H1 (cell line): Measurements from ENCODE around the gene SUPT4H1. TPM values are rescaled to one million over a fixed set of nuclear protein-coding genes. Genes with fewer than 3 reads are reported as not detected.

Source experiments
- CTCF ChIA-PET: fragments of 300-600 bp; sonication (Branson Sonifier 250); formaldehyde crosslinking; loops from one replicate; lab custom pipeline; 2021; ENCODE audit not compliant: partially characterized antibody; lab: Charles Lee
- POLR2A ChIA-PET: fragments of 300-600 bp; sonication (Branson Sonifier 250); formaldehyde crosslinking; loops from one replicate; lab custom pipeline; 2021; ENCODE audit warnings: inconsistent platforms; ENCODE audit not compliant: partially characterized antibody; lab: Charles Lee
- DNase-seq, 2 experiments: peaks; one replicate each; pipeline versions ENCODE4 v3.0.0 to v3.0.0-alpha.2; 2010 to 2022; ENCODE audit warnings: low spot score in 2 of 2, low read depth in 1 of 2, mixed read lengths in 1 of 2
- FAIRE-seq: peaks from 2 replicates; lab custom pipeline; 2011; peaks lifted over from hg19 to GRCh38; lab: Jason Lieb, UNC
- H2AFZ ChIP-seq: 2 replicates; pipeline ENCODE4 v1.8.1; 2012; ENCODE audit warnings: low read length, inconsistent platforms
- H2AK5ac ChIP-seq: 2 replicates; pipeline ENCODE4 v1.6.1; 2013; ENCODE audit warnings: low read depth, low read length
- H2BK120ac ChIP-seq: replicated peaks from 2 replicates; pipeline ENCODE3; 2013; ENCODE audit warnings: low read depth, low read length, inconsistent platforms
- H2BK12ac ChIP-seq: 2 replicates; pipeline ENCODE4 v1.6.1; 2013; ENCODE audit warnings: low read depth, low read length
- H2BK15ac ChIP-seq: 2 replicates; pipeline ENCODE4 v1.6.1; 2013; ENCODE audit warnings: low read length
- H2BK20ac ChIP-seq: 2 replicates; pipeline ENCODE4 v1.6.1; 2013; ENCODE audit warnings: low read length
- H2BK5ac ChIP-seq: 2 replicates; pipeline ENCODE4 v1.6.1; 2013; ENCODE audit warnings: low read depth, low read length
- H3K14ac ChIP-seq: 2 replicates; pipeline ENCODE4 v1.6.1; 2013; ENCODE audit warnings: inconsistent platforms; ENCODE audit not compliant: insufficient read length
- H3K18ac ChIP-seq: 2 replicates; pipeline ENCODE4 v1.6.1; 2013; ENCODE audit warnings: low read length; ENCODE audit errors: extremely low read depth
- H3K23ac ChIP-seq: 2 replicates; pipeline ENCODE4 v1.6.1; 2013; ENCODE audit warnings: inconsistent platforms; ENCODE audit not compliant: insufficient read length
- H3K23me2 ChIP-seq: 2 replicates; pipeline ENCODE4 v1.6.1; 2013; ENCODE audit warnings: low read depth, low read length
- H3K27ac ChIP-seq: 2 replicates; pipeline ENCODE4 v1.6.1; 2011; ENCODE audit warnings: low read depth, low read length, inconsistent platforms
- H3K27me3 ChIP-seq, 4 experiments: replicated peaks in 1 of 4; 1 replicate in 1 of 4; 2 replicates in 3 of 4; pipeline versions ENCODE4 v1.6.1 to v1.8.1; 2011 to 2013; ENCODE audit warnings: low read length in 3 of 4, mild to moderate bottlenecking in 3 of 4, inconsistent platforms in 2 of 4, mixed read lengths in 2 of 4, moderate library complexity in 1 of 4; ENCODE audit not compliant: control insufficient read depth in 3 of 4, insufficient read depth in 3 of 4; ENCODE audit errors: extremely low read depth in 1 of 4
- H3K36me3 ChIP-seq, 4 experiments: 2 replicates each; pipeline versions ENCODE4 v1.6.1 to v1.8.1; 2011 to 2013; ENCODE audit warnings: mild to moderate bottlenecking in 4 of 4, low read length in 3 of 4, moderate library complexity in 2 of 4, control low read depth in 1 of 4, inconsistent platforms in 1 of 4; ENCODE audit not compliant: insufficient read depth in 4 of 4, control insufficient read depth in 2 of 4
- H3K4ac ChIP-seq: replicated peaks from 2 replicates; pipeline ENCODE3; 2013; ENCODE audit warnings: low read length, low read depth, mixed read lengths, inconsistent platforms; ENCODE audit not compliant: insufficient read length
- H3K4me1 ChIP-seq, 4 experiments: replicated peaks in 1 of 4; 1 replicate in 1 of 4; 2 replicates in 3 of 4; pipeline versions ENCODE4 v1.6.1 to v1.8.1; 2011 to 2013; ENCODE audit warnings: low read length in 3 of 4, inconsistent platforms in 2 of 4, mixed read lengths in 1 of 4; ENCODE audit not compliant: insufficient read depth in 4 of 4, control insufficient read depth in 3 of 4
- H3K4me2 ChIP-seq, 2 experiments: 2 replicates each; pipeline versions ENCODE4 v1.6.1 to v1.8.1; 2011 to 2013; ENCODE audit warnings: low read depth in 2 of 2, low read length in 2 of 2, control low read depth in 1 of 2, inconsistent platforms in 1 of 2, mild to moderate bottlenecking in 1 of 2; ENCODE audit not compliant: insufficient read depth in 1 of 2
- H3K4me3 ChIP-seq, 4 experiments: fragments of 200-600, 300-600 bp in 1 of 4; sonication (generic), shearing (Covaris generic), sonication (Bioruptor Twin) in 1 of 4; 2 replicates each; pipeline versions ENCODE4 v1.5.1 to v1.8.1; 2011 to 2016; ENCODE audit warnings: low read length in 4 of 4, low read depth in 3 of 4, control low read depth in 2 of 4, inconsistent platforms in 2 of 4, mild to moderate bottlenecking in 2 of 4, mixed read lengths in 1 of 4, moderate library complexity in 1 of 4; ENCODE audit not compliant: insufficient read depth in 2 of 4; ENCODE audit errors: extremely low read depth in 1 of 4
- H3K56ac ChIP-seq: replicated peaks from 2 replicates; pipeline ENCODE3; 2013; ENCODE audit warnings: low read depth, mild to moderate bottlenecking, mixed read lengths, low read length, inconsistent platforms; ENCODE audit not compliant: insufficient read length
- H3K79me1 ChIP-seq: 2 replicates; pipeline ENCODE4 v1.6.1; 2013; ENCODE audit warnings: low read depth, low read length, control low read depth
- H3K79me2 ChIP-seq, 2 experiments: 2 replicates each; pipeline versions ENCODE4 v1.6.1 to v1.8.1; 2012 to 2013; ENCODE audit warnings: low read length in 2 of 2, mild to moderate bottlenecking in 2 of 2, inconsistent platforms in 1 of 2; ENCODE audit not compliant: insufficient read depth in 2 of 2, control insufficient read depth in 1 of 2
- H3K9ac ChIP-seq, 4 experiments: replicated peaks in 1 of 4; 1 replicate in 1 of 4; 2 replicates in 3 of 4; pipeline versions ENCODE4 v1.6.1 to v1.8.1; 2011 to 2013; ENCODE audit warnings: low read depth in 3 of 4, low read length in 3 of 4, control low read depth in 2 of 4, mild to moderate bottlenecking in 2 of 4, moderate library complexity in 2 of 4, inconsistent platforms in 1 of 4; ENCODE audit errors: extremely low read depth in 1 of 4
- H3K9me3 ChIP-seq, 2 experiments: 2 replicates each; pipeline versions ENCODE4 v1.6.1 to v1.8.1; 2012 to 2013; ENCODE audit warnings: mild to moderate bottlenecking in 2 of 2, moderate library complexity in 2 of 2, control low read depth in 1 of 2, inconsistent platforms in 1 of 2, low read depth in 1 of 2, low read length in 1 of 2, mixed read lengths in 1 of 2; ENCODE audit not compliant: insufficient read depth in 2 of 2
- H4K20me1 ChIP-seq, 2 experiments: replicated peaks in 1 of 2; 2 replicates each; pipeline versions ENCODE3 to v1.8.1; 2011 to 2013; ENCODE audit warnings: inconsistent platforms in 2 of 2, low read length in 2 of 2, mild to moderate bottlenecking in 1 of 2; ENCODE audit not compliant: insufficient read depth in 2 of 2, control insufficient read depth in 1 of 2
- H4K5ac ChIP-seq: 2 replicates; pipeline ENCODE4 v1.6.1; 2013; ENCODE audit warnings: low read length, low read depth, mixed read lengths, inconsistent platforms; ENCODE audit not compliant: insufficient read length
- H4K8ac ChIP-seq: 2 replicates; pipeline ENCODE4 v1.8.0; 2013; ENCODE audit warnings: mild to moderate bottlenecking, moderate library complexity, low read length, inconsistent platforms; ENCODE audit not compliant: insufficient read depth; ENCODE audit errors: extremely low read depth
- H4K91ac ChIP-seq: replicated peaks from 2 replicates; pipeline ENCODE3; 2013; ENCODE audit warnings: low read length, mixed read lengths, inconsistent platforms; ENCODE audit not compliant: insufficient read length
- CBX5 ChIP-seq: fragments of 300-800, 300-1000 bp; sonication (generic); IDR thresholded peaks from 2 replicates; pipeline ENCODE4 v1.7.1; 2016; ENCODE audit warnings: antibody characterized with exemption, low read length, low read depth
- E2F6 ChIP-seq: IDR thresholded peaks from 2 replicates; pipeline ENCODE4 v1.6.1; 2012; ENCODE audit warnings: inconsistent platforms
- KDM4A ChIP-seq: IDR thresholded peaks from one replicate; pipeline ENCODE4 v1.7.1; 2012; ENCODE audit warnings: low read depth, mild to moderate bottlenecking, moderate library complexity, low read length, inconsistent platforms; ENCODE audit not compliant: severe bottlenecking
- SRF ChIP-seq: IDR thresholded peaks from 2 replicates; pipeline ENCODE4 v1.6.1; 2011; ENCODE audit warnings: mild to moderate bottlenecking, low read depth, low read length, moderate library complexity
- SUZ12 ChIP-seq: fragments of 200-600 bp; sonication (generic); IDR thresholded peaks from 2 replicates; pipeline ENCODE4 v1.6.1; 2012; ENCODE audit warnings: mild to moderate bottlenecking, inconsistent platforms, low read length, moderate library complexity, mixed read lengths
- YY1 ChIP-seq: IDR thresholded peaks from 2 replicates; pipeline ENCODE4 v1.6.1; 2011; ENCODE audit warnings: low read depth, mild to moderate bottlenecking, low read length
- WGBS, 2 experiments: shearing (Covaris generic) in 1 of 2; methylation state at CpG; one replicate each; pipeline versions ENCODE4 v1.1.6 to v1.1.7; 2013 to 2015; ENCODE audit warnings: low lambda C conversion rate in 2 of 2, mixed read lengths in 2 of 2, inconsistent platforms in 1 of 2, low coverage in 1 of 2, missing lambda C conversion rate in 1 of 2; ENCODE audit not compliant: insufficient replicate concordance in 2 of 2, insufficient coverage in 1 of 2, insufficient read length in 1 of 2; ENCODE audit errors: extremely low coverage in 1 of 2, missing lambda C conversion rate in 1 of 2; 5-methylcytosine and 5-hydroxymethylcytosine counted together
- polyA plus RNA-seq, 7 experiments: library from polyadenylated mRNA; depleted of rRNA in 3 of 7; stranded (reverse) in 5 of 7; unstranded in 2 of 7; fragments of >200 nt in 5 of 7; fragments of 200-250 nt in 2 of 7; gene quantifications; 1 replicate in 5 of 7; 2 replicates in 1 of 7; 4 replicates in 1 of 7; pipeline versions ENCODE4 v1.2.1 to v1.2.3, GENCODE V29; 2011 to 2013; ENCODE audit warnings: missing spikeins in 2 of 7, mixed read lengths in 2 of 7
- total RNA-seq: library from RNA; stranded (reverse); fragmentation: NEBNext Ultra II Directional; extraction: Animal tissue kit (Norgen Biotek cat#: 25700); gene quantifications from 2 replicates; pipeline ENCODE4 v1.2.1, GENCODE V29; 2021

The SUPT4H1 gene
- total and polyA plus RNA-seq, 2 of the 8 experiments (the other 6 are each of a cell fraction or from before 2014, with no cell fraction given): 112 to 143 TPM

GRCh38 chr17:58305626-58306025, 46.4 kb downstream of the SUPT4H1 start:
- no peak overlapping the region for H2AFZ ChIP-seq
- H3K4me1 ChIP-seq: peaks cover 0 to 15% (median 10%) of the 10 kb centered on the region in 4 experiments; a peak in 5 of 7 replicates
- no peaks in the 10 kb centered on the region for H4K20me1 ChIP-seq
- H3K27ac ChIP-seq: no peak overlapping the region
- no peak overlapping the region for H4K91ac ChIP-seq
- FAIRE-seq: no peak
- TF ChIP-seq E2F6 (no peak), CBX5 (no peak), SUZ12 (no peak), KDM4A (no peak), YY1 (no peak), SRF (no peak)
- no peak overlapping the region for H3K4me2 ChIP-seq
- no peaks in the 10 kb centered on the region for H3K23me2 ChIP-seq
- H2BK15ac ChIP-seq: no peak overlapping the region
- H2AK5ac ChIP-seq: no peak overlapping the region
- peak in 1 of 2 experiments; percentile 44 for DNase-seq
- no peak overlapping the region for H3K56ac ChIP-seq
- H3K79me1 ChIP-seq: no peaks in the 10 kb centered on the region
- ChIA-PET POLR2A (interaction anchor here (0.9 to 1.5 kb wide), 6 partner anchors 13 to 89 kb away, joined by 3 to 6 read pairs (median 4); no protein-coding TSS in a partner anchor), CTCF (interaction anchor here (0.6 to 9.4 kb wide), 21 partner anchors 10 to 170 kb away, joined by 3 to 172 read pairs (median 6); partner anchors contain the start of genes MKS1, MPO and TSPOAP1)
- no peak overlapping the region for H3K4ac ChIP-seq
- no peak overlapping the region for H4K5ac ChIP-seq
- no peak overlapping the region for H2BK5ac ChIP-seq
- 94% methylated on average over 8 of the region's 8 CpGs; no CpG with 5 or more reads in 1 of the 2 experiments for WGBS, 2 experiments
- H3K14ac ChIP-seq: no peak overlapping the region
- no peak overlapping the region for H2BK12ac ChIP-seq
- no peak overlapping the region for H3K4me3 ChIP-seq
- no peak overlapping the region for H2BK20ac ChIP-seq
- 0 out of 8 replicates have a peak, but pooled peaks cover 0 to 2% (median 0%) of the 10 kb centered on the region in 4 experiments for H3K36me3 ChIP-seq
- H4K8ac ChIP-seq: no peak overlapping the region
- no peaks in the 10 kb centered on the region for H3K27me3 ChIP-seq
- no peak overlapping the region for H2BK120ac ChIP-seq
- H3K9me3 ChIP-seq: no peaks in the 10 kb centered on the region
- no peaks in the 10 kb centered on the region for H3K79me2 ChIP-seq
- no peak overlapping the region; the same call in 1 of the 2 replicates for H3K18ac ChIP-seq
- no peak overlapping the region for H3K9ac ChIP-seq
- no peak overlapping the region for H3K23ac ChIP-seq
